H1 (cell line): Measurements from ENCODE around the gene NEGR1. TPM values are rescaled to one million over a fixed set of nuclear protein-coding genes. Genes with fewer than 3 reads are reported as not detected.

ENCODE experiments used
- ASH2L ChIP-seq: fragments of 200-600, 300-600 bp; sonication (generic); IDR thresholded peaks from one replicate; pipeline ENCODE4 v1.7.1; 2017; ENCODE audit warnings: low read length
- CBX8 ChIP-seq: fragments of 300-800, 300-1000 bp; sonication (generic); IDR thresholded peaks from 2 replicates; pipeline ENCODE4 v1.7.1; 2016; ENCODE audit warnings: low read depth, low read length, borderline replicate concordance
- CEBPB ChIP-seq: IDR thresholded peaks from 2 replicates; pipeline ENCODE4 v1.6.1; 2012; ENCODE audit warnings: low read depth, low read length
- CTBP2 ChIP-seq: IDR thresholded peaks from 2 replicates; pipeline ENCODE4 v1.7.0; 2011; ENCODE audit warnings: borderline replicate concordance, mild to moderate bottlenecking, moderate library complexity, mixed read lengths, low read length; ENCODE audit not compliant: insufficient read depth, insufficient read length
- EP300 ChIP-seq, 2 experiments: IDR thresholded peaks; 1 replicate in 1 of 2; 2 replicates in 1 of 2; pipeline ENCODE4 v1.6.1; 2011 to 2012; ENCODE audit warnings: low read depth in 2 of 2, low read length in 2 of 2, mild to moderate bottlenecking in 2 of 2, borderline replicate concordance in 1 of 2, inconsistent platforms in 1 of 2, moderate library complexity in 1 of 2
- MAFK ChIP-seq: IDR thresholded peaks from 2 replicates; pipeline ENCODE4 v1.6.1; 2012; ENCODE audit warnings: low read depth, mild to moderate bottlenecking, improper control_type of control experiment, low read length
- SUZ12 ChIP-seq: fragments of 200-600 bp; sonication (generic); IDR thresholded peaks from 2 replicates; pipeline ENCODE4 v1.6.1; 2012; ENCODE audit warnings: mild to moderate bottlenecking, inconsistent platforms, low read length, moderate library complexity, mixed read lengths
- polyA plus RNA-seq, 7 experiments: library from polyadenylated mRNA; depleted of rRNA in 3 of 7; stranded (reverse) in 5 of 7; unstranded in 2 of 7; fragments of >200 nt in 5 of 7; fragments of 200-250 nt in 2 of 7; gene quantifications; 1 replicate in 5 of 7; 2 replicates in 1 of 7; 4 replicates in 1 of 7; pipeline versions ENCODE4 v1.2.1 to v1.2.3, GENCODE V29; 2011 to 2013; ENCODE audit warnings: missing spikeins in 2 of 7, mixed read lengths in 2 of 7
- total RNA-seq: library from RNA; stranded (reverse); fragmentation: NEBNext Ultra II Directional; extraction: Animal tissue kit (Norgen Biotek cat#: 25700); gene quantifications from 2 replicates; pipeline ENCODE4 v1.2.1, GENCODE V29; 2021
- TF ChIP-seq, protein P1 (sequence below): fragments of 300-600 bp; sonication (generic); IDR thresholded peaks from 2 replicates; pipeline ENCODE4 v1.7.1; 2012; ENCODE audit warnings: low read length, moderate library complexity, mild to moderate bottlenecking, inconsistent platforms; ENCODE audit not compliant: insufficient replicate concordance

Gene NEGR1
- total and polyA plus RNA-seq, 2 of the 8 experiments (the other 6 are each of a cell fraction or from before 2014, with no cell fraction given) = 0.71 to 1.3 TPM

DNA sequence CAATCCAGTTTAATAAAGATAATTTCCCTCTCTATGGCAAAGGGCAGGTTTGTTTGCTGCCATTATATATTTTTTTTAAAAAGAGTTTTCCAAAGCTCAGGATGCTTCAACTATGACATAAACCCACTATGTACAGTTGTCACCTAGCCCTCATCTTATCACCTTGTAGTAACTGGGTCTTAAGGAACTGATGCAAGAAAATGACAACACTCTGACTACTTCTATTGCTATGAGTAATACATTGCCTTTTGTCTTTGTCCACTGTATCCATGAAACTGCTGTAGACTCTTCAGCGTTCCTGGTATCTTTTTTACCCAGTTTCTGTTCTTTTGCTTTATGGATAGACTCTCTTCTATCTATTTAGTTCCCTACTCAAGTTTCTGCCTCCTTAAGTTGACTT lies 586.5 kb downstream of the NEGR1 start (continued):
- TF ChIP-seq, protein P1, sequence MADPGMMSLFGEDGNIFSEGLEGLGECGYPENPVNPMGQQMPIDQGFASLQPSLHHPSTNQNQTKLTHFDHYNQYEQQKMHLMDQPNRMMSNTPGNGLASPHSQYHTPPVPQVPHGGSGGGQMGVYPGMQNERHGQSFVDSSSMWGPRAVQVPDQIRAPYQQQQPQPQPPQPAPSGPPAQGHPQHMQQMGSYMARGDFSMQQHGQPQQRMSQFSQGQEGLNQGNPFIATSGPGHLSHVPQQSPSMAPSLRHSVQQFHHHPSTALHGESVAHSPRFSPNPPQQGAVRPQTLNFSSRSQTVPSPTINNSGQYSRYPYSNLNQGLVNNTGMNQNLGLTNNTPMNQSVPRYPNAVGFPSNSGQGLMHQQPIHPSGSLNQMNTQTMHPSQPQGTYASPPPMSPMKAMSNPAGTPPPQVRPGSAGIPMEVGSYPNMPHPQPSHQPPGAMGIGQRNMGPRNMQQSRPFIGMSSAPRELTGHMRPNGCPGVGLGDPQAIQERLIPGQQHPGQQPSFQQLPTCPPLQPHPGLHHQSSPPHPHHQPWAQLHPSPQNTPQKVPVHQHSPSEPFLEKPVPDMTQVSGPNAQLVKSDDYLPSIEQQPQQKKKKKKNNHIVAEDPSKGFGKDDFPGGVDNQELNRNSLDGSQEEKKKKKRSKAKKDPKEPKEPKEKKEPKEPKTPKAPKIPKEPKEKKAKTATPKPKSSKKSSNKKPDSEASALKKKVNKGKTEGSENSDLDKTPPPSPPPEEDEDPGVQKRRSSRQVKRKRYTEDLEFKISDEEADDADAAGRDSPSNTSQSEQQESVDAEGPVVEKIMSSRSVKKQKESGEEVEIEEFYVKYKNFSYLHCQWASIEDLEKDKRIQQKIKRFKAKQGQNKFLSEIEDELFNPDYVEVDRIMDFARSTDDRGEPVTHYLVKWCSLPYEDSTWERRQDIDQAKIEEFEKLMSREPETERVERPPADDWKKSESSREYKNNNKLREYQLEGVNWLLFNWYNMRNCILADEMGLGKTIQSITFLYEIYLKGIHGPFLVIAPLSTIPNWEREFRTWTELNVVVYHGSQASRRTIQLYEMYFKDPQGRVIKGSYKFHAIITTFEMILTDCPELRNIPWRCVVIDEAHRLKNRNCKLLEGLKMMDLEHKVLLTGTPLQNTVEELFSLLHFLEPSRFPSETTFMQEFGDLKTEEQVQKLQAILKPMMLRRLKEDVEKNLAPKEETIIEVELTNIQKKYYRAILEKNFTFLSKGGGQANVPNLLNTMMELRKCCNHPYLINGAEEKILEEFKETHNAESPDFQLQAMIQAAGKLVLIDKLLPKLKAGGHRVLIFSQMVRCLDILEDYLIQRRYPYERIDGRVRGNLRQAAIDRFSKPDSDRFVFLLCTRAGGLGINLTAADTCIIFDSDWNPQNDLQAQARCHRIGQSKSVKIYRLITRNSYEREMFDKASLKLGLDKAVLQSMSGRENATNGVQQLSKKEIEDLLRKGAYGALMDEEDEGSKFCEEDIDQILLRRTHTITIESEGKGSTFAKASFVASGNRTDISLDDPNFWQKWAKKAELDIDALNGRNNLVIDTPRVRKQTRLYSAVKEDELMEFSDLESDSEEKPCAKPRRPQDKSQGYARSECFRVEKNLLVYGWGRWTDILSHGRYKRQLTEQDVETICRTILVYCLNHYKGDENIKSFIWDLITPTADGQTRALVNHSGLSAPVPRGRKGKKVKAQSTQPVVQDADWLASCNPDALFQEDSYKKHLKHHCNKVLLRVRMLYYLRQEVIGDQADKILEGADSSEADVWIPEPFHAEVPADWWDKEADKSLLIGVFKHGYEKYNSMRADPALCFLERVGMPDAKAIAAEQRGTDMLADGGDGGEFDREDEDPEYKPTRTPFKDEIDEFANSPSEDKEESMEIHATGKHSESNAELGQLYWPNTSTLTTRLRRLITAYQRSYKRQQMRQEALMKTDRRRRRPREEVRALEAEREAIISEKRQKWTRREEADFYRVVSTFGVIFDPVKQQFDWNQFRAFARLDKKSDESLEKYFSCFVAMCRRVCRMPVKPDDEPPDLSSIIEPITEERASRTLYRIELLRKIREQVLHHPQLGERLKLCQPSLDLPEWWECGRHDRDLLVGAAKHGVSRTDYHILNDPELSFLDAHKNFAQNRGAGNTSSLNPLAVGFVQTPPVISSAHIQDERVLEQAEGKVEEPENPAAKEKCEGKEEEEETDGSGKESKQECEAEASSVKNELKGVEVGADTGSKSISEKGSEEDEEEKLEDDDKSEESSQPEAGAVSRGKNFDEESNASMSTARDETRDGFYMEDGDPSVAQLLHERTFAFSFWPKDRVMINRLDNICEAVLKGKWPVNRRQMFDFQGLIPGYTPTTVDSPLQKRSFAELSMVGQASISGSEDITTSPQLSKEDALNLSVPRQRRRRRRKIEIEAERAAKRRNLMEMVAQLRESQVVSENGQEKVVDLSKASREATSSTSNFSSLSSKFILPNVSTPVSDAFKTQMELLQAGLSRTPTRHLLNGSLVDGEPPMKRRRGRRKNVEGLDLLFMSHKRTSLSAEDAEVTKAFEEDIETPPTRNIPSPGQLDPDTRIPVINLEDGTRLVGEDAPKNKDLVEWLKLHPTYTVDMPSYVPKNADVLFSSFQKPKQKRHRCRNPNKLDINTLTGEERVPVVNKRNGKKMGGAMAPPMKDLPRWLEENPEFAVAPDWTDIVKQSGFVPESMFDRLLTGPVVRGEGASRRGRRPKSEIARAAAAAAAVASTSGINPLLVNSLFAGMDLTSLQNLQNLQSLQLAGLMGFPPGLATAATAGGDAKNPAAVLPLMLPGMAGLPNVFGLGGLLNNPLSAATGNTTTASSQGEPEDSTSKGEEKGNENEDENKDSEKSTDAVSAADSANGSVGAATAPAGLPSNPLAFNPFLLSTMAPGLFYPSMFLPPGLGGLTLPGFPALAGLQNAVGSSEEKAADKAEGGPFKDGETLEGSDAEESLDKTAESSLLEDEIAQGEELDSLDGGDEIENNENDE = no peak
- TF ChIP-seq CEBPB (no peak), SUZ12 (no peak), EP300 (IDR thresholded peaks at IDR 0.05; ENCODE audit: borderline replicate concordance in 1 of 2, low read depth in 2 of 2, low read length in 2 of 2) (no peak), MAFK (no peak), CBX8 (no peak), ASH2L (no peak), CTBP2 (no peak)
